Kidney epithelial cell (primary cell): Measurements from ENCODE around the gene CCR7. TPM values are rescaled to one million over a fixed set of nuclear protein-coding genes. Genes with fewer than 3 reads are reported as not detected.

Experiments used
- DNase-seq: peaks from one replicate; pipeline ENCODE4 v3.0.0-alpha.2; 2010; ENCODE audit warnings: low read depth
- H3K27me3 ChIP-seq: 2 replicates; pipeline ENCODE4 v1.6.0; 2011; ENCODE audit warnings: low read length; ENCODE audit not compliant: control insufficient read depth, insufficient read depth
- H3K36me3 ChIP-seq: 2 replicates; pipeline ENCODE4 v1.5.1; 2011; ENCODE audit warnings: low read length; ENCODE audit not compliant: control insufficient read depth, insufficient read depth
- H3K4me3 ChIP-seq: 2 replicates; pipeline ENCODE4 v1.5.1; 2011; ENCODE audit warnings: low read depth, mild to moderate bottlenecking, control low read depth, low read length
- total RNA-seq: library from RNA; depleted of rRNA; stranded (reverse); fragments of >200 nt; gene quantifications from 2 replicates; pipeline ENCODE4 v1.2.3, GENCODE V29; 2015
- TF ChIP-seq, protein P1 (sequence below): IDR thresholded peaks from 2 replicates; pipeline ENCODE4 v1.5.1; 2011; ENCODE audit warnings: mild to moderate bottlenecking, moderate library complexity, low read length, control low read depth, inconsistent platforms; ENCODE audit not compliant: insufficient read depth, poor library complexity, severe bottlenecking

The CCR7 gene
- total RNA-seq, 1 donor from 2014 or later: not detected

DNA sequence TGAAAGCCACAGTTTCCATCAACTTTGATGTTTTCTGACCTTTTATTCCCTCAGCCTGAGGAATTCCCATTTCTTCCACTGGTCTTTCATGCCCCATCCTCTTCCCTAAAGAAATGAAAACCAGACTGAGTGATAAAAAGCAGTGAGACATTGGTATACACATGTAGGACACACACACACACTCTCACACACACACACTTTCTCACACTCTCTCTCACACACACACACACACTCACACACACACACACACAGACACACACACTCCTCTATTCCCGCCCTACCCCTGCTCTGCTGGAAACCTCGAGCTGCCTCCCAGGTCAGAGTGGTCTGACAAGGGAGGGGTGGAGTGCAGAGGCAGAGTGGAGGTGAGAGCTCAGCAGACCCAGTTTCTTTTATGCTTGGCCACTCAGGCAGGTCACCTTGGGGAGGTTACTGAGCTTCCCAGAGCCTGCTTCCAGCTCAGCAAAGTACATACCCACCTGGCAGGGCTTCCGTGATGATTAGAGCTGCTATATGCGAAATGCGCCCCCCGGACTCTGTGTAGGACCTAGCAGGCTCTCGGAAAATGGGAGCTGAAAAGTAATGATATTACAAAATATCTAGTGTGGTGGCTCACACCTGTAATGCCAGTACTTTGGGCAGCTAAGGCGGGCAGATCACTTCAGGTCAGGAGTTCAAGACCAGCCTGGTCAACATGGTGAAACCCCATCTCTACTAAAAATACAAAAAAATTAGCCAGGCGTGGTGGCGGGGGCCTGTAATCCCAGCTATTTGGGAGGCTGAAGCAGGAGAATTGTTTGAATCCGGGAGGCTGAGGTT lies 30.7 kb downstream of the CCR7 start:
- H3K27me3 ChIP-seq: no peaks in the 10 kb centered on the region
- H3K4me3 ChIP-seq: no peak overlapping the region
- TF ChIP-seq, protein P1, sequence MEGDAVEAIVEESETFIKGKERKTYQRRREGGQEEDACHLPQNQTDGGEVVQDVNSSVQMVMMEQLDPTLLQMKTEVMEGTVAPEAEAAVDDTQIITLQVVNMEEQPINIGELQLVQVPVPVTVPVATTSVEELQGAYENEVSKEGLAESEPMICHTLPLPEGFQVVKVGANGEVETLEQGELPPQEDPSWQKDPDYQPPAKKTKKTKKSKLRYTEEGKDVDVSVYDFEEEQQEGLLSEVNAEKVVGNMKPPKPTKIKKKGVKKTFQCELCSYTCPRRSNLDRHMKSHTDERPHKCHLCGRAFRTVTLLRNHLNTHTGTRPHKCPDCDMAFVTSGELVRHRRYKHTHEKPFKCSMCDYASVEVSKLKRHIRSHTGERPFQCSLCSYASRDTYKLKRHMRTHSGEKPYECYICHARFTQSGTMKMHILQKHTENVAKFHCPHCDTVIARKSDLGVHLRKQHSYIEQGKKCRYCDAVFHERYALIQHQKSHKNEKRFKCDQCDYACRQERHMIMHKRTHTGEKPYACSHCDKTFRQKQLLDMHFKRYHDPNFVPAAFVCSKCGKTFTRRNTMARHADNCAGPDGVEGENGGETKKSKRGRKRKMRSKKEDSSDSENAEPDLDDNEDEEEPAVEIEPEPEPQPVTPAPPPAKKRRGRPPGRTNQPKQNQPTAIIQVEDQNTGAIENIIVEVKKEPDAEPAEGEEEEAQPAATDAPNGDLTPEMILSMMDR: no peak
- no peak for DNase-seq
- H3K36me3 ChIP-seq: no peaks in the 10 kb centered on the region

GRCh38 chr17:40533896-40534295 lies 31.4 kb downstream of the CCR7 start:
- TF ChIP-seq, protein P1: no peak
- no peak for DNase-seq
- Histone ChIP-seq H3K4me3 (no peak overlapping the region), H3K36me3 (no peaks in the 10 kb centered on the region), H3K27me3 (no peaks in the 10 kb centered on the region)

GRCh38 chr17:40532520-40533253 lies 32.6 kb downstream of the CCR7 start:
- no peaks in the 10 kb centered on the region for H3K36me3 ChIP-seq
- H3K27me3 ChIP-seq: no peaks in the 10 kb centered on the region
- no peak overlapping the region for H3K4me3 ChIP-seq
- TF ChIP-seq, protein P1: no peak
- no peak for DNase-seq

DNA sequence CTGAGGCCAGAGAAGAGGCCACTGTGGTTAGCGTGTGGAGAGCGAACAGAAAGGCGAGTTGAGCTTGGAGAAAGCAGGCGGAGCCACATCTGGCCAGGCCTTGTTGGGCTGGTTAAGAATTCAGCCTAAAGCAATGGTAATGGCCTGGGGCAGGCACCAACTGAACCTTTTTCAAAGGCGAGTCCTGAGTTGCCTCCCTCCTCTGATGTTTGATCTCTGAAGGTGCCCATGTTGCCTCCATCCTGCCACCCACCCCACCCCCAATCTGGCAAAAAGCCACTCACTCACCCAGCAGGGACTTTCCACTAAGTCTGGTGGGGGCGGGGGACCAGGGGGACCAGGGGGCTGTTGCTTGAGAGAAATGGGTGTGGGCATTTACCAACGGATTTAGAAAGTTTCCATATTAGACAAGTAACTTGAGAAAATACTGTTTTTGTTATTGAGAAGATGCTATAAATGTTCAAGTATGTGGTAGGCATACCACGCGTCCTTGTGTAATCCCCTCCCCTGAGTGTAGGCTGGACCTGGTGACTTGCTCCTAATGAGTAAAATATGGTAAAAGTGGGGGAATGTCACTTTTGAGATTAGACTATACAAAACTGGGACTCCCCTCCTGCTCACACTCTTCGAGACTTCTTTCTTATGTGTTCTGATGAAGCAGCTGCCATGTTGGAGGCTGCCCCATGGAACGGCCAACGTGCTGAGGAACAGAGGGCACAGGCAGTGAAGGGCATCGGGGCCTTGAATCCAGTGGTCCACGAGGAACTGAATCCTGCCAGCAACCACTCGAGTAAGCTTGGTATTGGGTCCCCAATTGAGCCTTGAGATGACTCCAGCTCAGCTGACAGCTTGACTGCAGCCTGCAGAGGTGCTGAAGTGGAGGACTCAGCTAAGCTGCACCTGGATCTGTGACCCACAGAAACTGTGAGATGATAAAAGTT lies 34.0 kb downstream of the CCR7 start:
- TF ChIP-seq, protein P1: no peak
- H3K36me3 ChIP-seq: no peaks in the 10 kb centered on the region
- no peak overlapping the region for H3K4me3 ChIP-seq
- H3K27me3 ChIP-seq: no peaks in the 10 kb centered on the region
- DNase-seq: no peak

DNA sequence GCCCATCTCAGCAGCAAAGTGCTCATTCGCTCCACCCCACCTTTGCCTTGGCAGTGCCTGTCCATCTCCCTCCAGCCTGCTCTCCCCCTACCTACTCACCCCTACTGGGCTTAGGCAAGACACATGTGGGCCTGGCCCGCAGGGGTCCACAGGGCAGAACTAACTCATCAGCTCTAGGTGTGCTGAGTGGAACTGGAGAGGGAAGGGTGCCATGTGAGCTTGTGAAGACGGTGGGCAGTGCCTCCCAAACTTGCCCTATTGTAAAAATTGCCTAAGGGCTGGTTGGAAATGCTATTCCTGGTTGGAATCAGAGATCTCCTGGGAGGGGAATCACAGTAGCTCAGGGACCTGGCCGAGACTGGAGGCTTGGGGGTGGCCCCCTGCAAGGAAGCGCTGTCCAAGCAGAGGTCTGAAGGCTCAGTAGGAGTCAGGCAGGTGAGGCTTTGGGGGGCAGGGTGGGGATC lies 34.7 kb downstream of the CCR7 start:
- no peaks in the 10 kb centered on the region for H3K36me3 ChIP-seq
- no peaks in the 10 kb centered on the region for H3K27me3 ChIP-seq
- DNase-seq: no peak
- TF ChIP-seq, protein P1: no peak
- H3K4me3 ChIP-seq: no peak overlapping the region
